Central memory CD8-positive, alpha-beta T cell (primary cell): Measurements from ENCODE around the gene NFATC3.
A peak's percentile ranks its signal among the peaks of the same experiment; 100 is the strongest.

Experiments
- ATAC-seq: fragments of 150-1000 bp; cut with Tn5 transposase; replicated peaks from 2 replicates; pipeline ENCODE4 v1.10.0; 2022; ENCODE audit warnings: mild to moderate bottlenecking, moderate FRiP score, moderate number of reproducible peaks; ENCODE audit not compliant: poor library complexity, severe bottlenecking; ENCODE audit errors: extremely low read depth
- DNase-seq, 2 donors: peaks; one replicate each; pipeline ENCODE4 v3.0.0; 2021; ENCODE audit warnings: low spot score in 2 of 2
- H3K27ac Mint-ChIP-seq: one replicate; pipeline ENCODE4 v1.8.0; 2022; ENCODE audit warnings: low read depth, mild to moderate bottlenecking, moderate library complexity, mixed read lengths
- H3K27me3 Mint-ChIP-seq: one replicate; pipeline ENCODE4 v1.8.0; 2022; ENCODE audit warnings: mixed read lengths
- H3K36me3 Mint-ChIP-seq: one replicate; pipeline ENCODE4 v1.8.0; 2022; ENCODE audit warnings: mild to moderate bottlenecking, moderate library complexity, mixed read lengths; ENCODE audit not compliant: insufficient read depth
- H3K4me1 Mint-ChIP-seq: one replicate; pipeline ENCODE4 v1.8.0; 2022; ENCODE audit warnings: mixed read lengths
- H3K4me3 Mint-ChIP-seq: one replicate; pipeline ENCODE4 v1.8.0; 2022; ENCODE audit warnings: mild to moderate bottlenecking, moderate library complexity, mixed read lengths
- H3K9me3 Mint-ChIP-seq: one replicate; pipeline ENCODE4 v1.8.0; 2022; ENCODE audit warnings: mixed read lengths

The NFATC3 gene

DNA sequence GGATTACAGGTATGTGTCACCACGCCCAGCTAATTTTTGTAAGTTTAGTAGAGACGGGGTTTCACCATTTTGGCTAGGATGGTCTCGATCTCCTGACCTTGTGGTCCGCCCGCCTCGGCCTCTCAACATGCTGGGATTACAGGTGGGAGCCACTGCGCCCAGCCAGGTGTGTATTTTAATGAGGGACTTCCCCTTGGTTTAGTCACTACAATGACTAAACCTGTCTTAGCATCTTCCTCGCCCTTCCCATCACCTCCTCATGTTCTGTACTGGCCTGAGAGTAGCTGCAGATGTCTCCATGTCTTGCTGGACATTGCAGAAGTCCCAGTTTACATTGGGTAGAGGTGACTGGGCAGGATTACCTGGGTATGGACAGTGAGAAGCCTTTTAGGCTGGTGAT lies 188.7 kb downstream of the NFATC3 start:
- Mint-ChIP-seq H3K9me3 (no peaks in the 10 kb centered on the region), H3K36me3 (peaks cover 21% of the 10 kb centered on the region), H3K27me3 (no peaks in the 10 kb centered on the region), H3K27ac (peak overlapping the region; percentile 42), H3K4me1 (peaks cover 38% of the 10 kb centered on the region), H3K4me3 (no peak overlapping the region)
- ATAC-seq (no peak), DNase-seq (no peak)

DNA sequence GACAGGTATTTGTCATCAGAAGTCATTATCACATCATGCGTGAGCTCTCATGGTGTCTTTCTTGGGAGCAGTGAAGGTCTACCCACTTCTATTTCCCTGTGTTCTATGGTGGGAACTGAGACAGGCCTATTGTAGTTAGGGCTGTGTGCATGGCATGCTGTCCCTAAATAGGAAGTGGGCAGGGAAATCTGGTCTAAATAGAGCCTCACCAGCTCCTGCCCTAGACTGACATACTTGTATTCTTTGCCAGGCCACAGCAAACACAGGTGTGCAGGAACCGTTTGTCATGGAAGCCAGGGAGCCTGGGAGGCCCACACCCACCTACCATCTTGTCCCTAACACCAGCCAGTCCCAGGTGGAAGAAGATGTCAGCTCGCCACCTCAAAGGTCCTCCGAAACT lies 189.3 kb downstream of the NFATC3 start:
- peaks cover 33% of the 10 kb centered on the region for H3K4me1 Mint-ChIP-seq
- no peak overlapping the region for H3K4me3 Mint-ChIP-seq
- H3K27me3 Mint-ChIP-seq, result no peaks in the 10 kb centered on the region
- H3K27ac Mint-ChIP-seq, result no peak overlapping the region
- ATAC-seq (no peak), DNase-seq (no peak)
- H3K9me3 Mint-ChIP-seq, result no peaks in the 10 kb centered on the region
- peaks cover 19% of the 10 kb centered on the region for H3K36me3 Mint-ChIP-seq

DNA sequence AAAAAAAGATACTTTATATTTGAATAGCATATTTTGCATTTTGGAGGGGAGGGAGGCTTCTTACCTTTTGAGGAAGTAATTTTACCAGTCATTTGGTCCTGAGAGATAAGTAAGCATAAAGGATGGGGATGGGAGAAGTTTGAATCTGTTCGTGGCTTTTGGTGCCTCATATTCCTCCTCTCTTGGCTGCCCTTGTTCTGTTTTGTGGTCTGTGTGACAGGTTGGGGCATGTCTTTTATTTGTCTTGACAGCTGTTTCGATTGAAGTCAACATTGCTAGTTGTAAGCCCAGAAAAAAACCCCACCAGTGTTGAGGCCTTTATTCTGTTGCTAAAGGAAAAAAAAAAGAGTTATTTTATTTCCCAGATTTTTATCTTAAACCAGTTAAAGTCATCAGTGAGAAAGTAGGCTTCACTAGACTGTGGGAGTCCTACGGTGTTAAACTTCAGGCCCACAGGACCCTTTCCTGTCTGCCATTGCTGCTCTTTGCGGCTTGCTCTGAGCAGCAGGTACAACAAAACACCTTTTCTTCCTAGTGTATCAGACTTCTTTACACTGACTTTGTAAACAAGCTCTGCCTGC lies 190.5 kb downstream of the NFATC3 start:
- Mint-ChIP-seq H3K27ac (peak overlapping the region; percentile 79), H3K4me1 (peaks cover 34% of the 10 kb centered on the region), H3K36me3 (peaks cover 18% of the 10 kb centered on the region), H3K9me3 (no peaks in the 10 kb centered on the region), H3K27me3 (no peaks in the 10 kb centered on the region), H3K4me3 (peak overlapping the region; percentile 59)
- peak in 1 of 2 donors; percentile 21 for DNase-seq
- ATAC-seq, result peak; percentile 85

DNA sequence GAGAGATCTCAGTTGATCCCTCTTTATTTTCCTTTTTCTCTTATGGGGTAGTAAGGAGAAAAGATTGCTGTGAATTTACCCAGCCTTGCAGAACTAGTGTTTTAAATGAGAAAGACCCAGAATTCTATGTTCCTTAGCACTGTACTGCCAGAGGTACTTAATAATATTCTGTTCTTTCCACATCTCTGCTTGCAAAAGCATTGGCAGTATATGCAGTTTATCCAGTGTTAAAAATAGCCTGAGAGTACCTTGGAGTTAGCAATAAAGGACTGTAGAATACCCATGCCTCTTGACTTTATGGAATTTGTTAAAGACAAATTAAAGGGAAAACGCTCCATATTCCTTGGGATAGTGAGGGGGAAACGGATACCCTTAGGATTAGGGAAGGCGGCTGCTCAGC lies 191.1 kb downstream of the NFATC3 start:
- H3K4me1 Mint-ChIP-seq, result peaks cover 40% of the 10 kb centered on the region
- H3K4me3 Mint-ChIP-seq, result peak overlapping the region; percentile 59

More for the DNA sequence above, 191.1 kb downstream of the NFATC3 start:
- Mint-ChIP-seq H3K9me3 (no peaks in the 10 kb centered on the region), H3K27me3 (no peaks in the 10 kb centered on the region), H3K27ac (peak overlapping the region; percentile 79), H3K36me3 (peaks cover 14% of the 10 kb centered on the region)
- no peak for ATAC-seq
- no peak for DNase-seq
